SW 1271 (cell line): ENCODE results near the gene ATG16L2.
"Not testable (repeated sequence)": the region's sequence is repeated elsewhere in the genome, so short reads cannot be mapped to it uniquely, and the experiment has no call there.

Experiments
- DNase-seq, 2 experiments: peaks; one replicate each; lab custom pipeline; 2025; lab: John Stamatoyannopoulos, UW

The ATG16L2 gene

DNA sequence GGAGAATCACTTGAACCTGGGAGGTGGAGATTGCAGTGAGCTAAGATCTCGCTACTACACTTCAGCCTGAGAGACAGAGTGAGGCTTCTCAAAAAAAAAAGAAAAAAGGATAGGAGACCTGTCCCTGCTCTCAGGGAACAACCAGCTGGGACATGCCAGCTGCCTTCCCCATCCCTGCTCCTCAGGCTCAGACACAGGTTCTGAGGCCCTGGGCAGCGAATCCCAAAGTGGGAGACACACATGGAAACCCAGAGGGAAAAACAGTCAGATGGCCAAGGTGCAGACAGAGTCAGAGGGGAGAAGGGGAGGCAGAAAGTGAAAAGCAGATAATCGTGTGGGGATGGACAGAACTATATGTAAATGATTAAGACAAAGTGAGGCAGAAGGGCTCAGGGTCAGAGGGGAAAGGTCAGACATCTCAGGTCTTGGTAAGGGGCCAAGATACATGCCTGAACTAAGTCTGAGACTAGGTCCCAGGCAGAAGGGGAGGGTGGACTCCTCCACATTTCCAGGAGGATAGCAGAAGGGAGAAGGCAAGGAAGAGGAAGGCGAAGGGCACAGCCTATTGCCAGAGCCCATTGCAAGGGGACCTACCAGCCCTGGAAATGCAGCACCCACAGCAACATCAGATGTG, 34.6 kb upstream of the ATG16L2 start:
- no peak for DNase-seq

DNA sequence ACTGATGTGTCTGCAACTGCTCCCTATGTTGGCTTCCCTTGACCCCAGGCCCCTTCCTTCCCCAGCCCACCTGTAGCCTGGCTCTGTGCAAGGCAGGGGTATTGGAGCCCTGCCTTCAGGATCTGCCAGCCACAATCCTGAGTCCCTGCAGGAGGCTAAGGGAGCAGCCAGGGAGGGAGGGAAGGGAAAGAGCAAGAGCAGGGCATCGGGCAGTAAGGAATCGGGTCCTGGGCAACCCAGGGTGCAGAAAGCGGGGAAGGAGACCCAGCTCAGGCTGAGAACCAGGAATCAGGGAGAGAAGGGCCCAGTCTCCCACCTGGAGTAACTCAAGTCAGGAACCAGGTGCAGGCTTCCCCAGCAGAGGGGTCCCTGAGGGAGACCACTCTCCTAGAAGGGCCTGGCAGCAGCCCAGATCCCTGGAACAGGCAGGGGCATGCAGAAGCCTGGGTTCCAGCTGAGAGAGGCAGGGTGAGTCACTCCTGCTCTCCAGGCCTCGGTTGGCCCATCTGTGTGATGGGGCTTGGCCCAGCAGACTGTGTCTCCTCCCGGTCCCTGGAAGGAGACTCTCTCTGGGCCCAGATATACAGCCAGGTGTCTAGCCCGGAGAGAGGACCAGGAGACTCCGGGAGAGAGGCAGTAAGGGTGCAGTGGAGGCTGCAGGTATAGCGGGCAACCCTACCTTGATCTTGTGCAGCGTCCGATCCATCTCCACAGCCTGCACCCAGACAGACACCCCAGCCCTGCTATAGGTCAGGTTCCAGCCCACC, 33.7 kb upstream of the ATG16L2 start:
- no peak for DNase-seq

DNA sequence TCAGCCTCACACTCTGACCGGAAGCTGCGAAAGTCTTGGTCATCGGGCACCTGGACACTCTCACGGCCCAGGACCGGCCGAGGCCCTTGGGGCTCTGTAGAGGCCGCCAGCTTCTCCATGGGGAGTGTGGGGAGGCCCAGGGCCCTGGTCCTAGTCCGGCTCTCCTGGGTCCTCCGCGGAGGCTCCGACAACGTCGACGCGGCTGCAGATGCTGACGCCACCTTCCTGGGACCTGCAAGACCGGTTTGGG, 33.2 kb upstream of the ATG16L2 start:
- DNase-seq = no peak

DNA sequence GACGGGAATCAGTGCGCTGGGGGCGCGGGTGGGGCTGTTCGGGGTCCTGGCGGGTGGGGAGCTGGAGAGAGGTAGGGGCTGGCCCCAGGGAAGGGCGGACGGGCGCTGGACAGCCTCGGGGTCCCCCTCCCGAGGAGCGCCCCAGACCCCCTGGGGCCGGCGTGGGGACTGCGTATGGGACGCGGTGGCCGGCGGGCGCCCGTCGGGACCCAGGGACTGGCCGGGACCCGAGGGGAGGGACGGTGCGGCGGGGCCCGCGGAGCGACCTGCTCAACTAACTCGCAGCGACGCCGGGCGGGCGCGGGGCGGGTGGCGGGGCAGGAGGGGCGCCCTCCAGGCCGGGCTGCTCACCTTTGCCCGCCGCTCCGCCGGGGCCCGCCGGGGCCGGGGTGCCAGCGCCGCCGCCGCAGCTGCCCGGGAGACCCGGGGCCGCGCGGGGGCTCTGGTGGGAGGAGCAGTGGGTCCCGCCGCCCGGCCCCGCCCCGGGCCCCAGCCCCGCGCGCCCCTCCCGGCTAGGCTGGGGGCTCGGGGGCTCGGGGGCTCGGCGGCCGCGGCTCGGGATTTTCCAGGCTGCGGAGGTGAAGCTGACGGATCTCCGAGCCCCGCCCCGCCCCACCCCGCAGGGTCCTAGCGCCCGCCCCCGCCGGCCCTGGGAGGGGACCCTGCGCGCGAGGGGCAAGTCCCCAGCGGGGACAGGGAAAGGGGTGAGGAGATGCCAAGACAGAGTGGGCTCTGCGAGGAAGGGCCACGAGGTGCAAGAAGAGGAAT, 32.7 kb upstream of the ATG16L2 start:
- DNase-seq = no peak

DNA sequence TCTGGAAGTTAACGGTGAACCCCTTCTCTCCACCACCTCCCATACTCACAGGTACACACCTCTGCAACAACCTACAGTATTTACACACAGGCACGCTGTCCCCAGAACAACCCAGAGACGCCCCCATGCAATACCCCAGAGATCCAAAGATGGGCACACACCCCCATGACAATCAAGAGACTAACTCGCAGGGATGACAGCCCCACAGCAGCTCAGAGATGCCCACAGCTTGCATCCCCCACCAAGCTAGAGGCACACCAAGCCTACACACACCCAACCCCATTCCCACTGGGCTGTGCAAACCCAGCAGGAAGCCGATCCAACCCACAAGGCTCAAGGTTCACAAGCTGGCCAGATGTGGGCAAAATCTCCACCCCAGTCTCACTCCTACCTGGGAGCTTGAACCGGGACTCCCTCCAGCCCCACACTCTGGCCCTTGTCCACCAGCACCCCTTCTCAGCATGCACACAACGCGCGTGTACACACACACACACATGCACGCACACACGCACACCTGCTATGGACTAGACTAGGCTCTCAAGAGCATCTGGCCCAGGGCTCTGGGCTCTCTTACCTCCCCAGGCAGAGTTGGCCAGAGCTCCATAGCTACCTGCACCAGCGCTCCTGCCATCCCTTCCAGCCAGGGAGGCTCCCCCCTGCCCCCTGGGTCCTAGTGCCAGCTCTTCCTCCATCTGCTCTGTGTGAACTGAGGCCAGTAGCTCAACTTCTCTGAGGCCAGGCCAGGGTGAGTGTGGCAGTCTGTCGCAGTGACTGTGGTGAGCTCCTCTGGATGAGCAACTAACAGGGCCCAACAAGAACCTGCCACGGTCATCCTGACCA, 31.9 kb upstream of the ATG16L2 start:
- DNase-seq = no peak

DNA sequence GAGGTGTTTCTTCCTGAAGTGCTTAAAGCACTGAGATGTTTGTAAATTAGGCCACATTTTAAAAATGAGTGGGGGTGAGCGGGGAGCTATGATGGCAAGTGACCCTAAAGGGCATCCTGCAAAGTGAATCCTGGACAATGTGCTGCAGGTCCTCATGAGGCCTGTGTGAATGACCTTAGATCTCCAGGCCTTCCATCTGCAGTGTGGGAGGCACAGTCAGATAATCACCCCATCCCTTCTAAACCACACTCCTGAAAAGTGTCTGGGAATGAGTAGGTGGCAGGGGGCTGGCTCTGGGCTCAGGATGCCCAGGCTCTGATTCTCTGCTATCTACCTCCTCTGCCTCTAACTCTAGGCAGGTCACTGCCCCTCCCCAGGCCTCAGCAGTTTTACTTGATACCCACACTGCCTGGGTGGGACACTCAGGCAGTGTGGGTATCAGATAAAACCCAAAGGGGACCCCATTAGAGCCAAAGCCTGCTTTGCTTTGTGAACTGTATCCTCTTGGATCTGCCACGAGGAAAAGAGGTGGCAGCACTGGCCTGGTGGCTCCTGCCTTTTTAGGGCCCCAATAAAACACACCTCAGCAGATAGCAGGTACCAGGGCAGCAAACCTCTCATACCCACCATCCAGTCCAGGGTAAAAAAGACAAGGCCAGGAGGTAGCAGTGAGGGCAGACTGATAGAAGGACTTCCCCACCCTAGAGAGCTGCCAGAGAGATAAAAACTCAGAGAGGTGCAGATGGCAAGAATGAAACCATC, 30.9 kb upstream of the ATG16L2 start:
- no peak for DNase-seq

DNA sequence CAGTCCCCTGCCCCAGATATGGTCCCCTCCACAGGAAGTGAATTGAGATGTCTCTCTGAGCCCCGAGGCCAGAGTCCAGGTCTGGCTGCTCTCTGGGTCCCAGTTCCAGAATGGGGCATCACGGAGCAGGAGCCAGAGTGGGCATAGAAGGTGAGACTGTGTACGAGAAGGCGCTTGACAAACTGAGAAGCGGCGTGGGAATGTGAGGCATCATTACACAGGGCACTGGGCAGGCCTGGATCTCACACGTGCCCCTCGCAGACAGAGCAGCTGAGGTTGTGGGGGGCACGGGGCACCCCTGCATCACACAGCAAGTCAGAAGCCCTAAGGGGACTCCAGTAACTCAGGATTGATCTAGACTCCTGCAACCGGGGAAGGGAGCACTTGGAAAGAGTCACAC, 29.5 kb upstream of the ATG16L2 start:
- no peak for DNase-seq

DNA sequence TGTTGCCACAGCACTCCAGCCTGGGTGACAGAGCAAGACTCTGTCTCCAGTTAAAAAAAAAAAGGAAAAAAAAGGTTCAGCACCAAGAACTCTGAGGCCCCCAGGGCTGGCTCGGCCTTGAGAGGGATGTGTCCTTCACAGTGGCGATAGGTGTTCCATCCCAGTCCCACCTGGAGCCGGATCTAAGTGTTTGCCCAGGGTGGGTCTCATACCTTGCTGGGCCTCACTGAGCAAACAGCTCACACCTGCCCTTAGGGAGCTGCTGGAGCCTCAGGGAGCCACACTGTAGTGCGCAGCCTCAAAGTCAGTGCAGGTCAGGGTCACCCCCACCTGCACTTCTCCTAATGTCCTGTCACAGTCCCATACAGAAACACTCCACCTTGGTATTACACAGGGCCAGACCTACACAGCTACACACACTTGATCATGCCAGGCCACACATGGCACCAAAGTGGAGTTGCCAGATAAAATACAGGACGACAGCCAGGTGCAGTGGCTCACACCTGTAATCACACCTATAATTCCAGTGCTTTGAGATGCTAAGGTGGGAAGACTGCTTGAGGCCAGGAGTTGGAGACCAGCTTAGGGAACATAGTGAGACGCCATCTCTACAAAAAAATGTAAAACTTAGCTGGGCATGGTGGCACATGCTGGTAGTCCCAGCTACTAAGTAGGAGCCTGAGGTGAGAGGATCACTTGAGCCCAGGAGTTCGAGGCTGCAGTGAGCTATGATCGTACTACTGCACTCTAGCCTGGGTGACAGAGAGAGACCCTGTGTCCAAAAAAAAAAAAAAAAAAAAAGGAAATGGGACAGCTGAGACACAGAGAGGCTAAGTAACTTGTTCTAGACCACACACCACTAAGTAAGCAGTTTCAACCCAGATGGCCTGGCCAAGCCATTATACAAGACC, 27.7 kb upstream of the ATG16L2 start:
- no peak for DNase-seq

DNA sequence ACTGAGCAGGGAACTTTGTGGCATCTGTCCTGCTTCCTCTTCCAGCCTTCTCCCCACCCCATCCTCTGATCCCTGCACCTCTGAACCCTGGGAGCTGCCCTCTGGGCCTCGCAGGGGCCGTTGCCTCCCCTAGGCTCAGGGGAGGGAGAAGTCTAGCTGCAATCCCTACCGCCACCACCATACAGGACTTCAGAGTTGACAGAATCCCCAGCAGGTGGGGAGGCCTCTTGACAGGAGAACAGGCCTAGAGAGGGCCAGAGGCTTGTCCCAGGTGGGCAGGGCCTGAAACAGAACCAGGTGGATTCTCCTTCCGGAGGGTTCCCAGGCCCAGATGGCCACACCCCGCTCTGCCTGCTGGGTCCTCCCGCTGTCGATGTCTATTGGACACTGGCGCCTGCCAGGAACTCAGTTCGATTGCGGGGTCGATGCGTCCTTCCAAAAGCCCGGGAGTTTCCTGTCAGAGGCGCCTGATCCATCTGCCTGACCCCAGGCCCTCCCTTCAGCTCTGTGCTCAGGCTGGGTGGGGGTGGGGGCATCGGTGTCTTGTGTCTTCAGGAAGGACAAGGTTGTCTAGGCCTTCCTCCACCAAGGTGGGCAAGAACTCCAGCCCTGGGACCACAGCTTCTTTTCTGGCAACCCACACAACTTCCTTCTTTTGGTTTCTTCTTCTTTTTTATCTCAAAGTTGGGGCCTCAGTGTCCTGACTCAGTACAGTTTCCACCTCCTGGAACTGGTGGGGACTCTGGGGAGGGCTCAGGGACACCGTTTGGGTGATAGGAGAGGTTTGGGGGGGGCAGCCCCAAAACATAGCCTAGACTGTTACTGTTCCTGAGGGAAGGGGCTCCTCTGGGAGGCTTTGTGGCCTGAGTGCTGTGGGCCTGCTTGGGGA, 26.8 kb upstream of the ATG16L2 start:
- DNase-seq = no peak

DNA sequence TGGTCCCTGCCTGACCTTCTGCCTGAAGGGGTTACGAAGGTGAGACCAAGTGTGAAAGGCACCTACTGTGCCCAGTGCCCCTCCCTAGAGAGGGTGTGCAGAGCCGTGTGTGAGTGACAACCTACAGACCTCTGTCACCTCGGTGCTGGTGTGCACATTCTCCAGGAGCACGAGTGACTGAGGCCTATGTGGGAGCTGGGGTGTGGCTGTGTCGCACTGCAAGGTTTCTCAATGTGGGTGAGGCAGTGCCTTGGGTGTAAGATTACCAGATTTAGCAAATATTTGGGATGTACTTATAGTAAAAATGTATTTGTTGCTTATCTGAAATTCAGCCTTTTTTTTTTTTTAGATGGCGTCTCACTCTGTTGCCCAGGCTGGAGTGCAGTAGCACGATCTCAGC, 26.0 kb upstream of the ATG16L2 start:
- DNase-seq = no peak

DNA sequence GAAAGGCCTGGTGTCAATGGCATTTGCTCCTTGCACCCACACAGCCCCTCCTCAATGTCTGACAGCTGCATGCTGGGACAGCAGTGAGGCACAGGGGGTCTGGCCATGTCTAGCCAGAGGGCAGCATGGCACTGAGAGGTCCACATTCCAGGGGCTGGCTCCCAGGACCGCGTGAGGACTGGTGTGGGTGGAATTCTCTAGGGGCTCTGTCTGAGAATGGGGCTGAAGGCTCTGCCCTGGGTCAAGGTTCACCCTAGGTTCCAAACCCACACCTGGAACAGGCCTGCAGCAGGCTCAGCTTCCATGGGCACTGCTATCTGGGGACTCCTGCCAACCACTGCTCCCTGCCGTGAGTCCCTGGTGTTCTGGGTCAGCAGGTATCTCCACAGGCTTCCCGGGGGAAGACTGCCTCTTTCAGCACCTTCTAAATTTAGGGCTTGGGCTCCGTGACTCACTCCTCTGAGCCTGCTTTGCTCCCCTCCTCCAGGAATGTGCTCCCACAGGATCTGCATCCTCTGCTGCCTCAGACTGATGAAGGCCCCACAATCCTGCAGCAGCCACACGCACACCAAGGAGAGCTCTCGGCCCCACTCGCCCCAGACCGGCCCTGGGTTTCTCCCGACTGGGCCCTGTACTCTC, 24.6 kb upstream of the ATG16L2 start:
- DNase-seq = no peak

DNA sequence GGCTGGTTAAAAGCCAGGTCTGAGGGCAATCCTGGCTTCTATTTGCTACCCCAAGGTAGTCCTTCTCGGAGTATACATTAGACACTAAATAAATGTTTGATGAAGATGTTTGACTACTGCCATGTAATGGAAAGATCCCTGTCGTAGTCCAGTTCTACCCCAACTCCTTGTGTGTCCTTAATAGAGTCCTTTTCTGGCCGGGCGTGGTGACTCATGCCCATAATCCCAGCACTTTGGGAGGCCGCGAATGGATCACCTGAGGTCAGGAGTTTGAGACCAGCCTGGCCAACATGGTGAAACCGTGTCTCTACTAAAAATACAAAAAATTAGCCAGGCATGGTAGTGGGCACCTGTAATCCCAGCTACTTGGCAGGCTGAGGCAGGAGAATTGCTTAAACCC, 23.0 kb upstream of the ATG16L2 start:
- DNase-seq = not testable (repeated sequence)

DNA sequence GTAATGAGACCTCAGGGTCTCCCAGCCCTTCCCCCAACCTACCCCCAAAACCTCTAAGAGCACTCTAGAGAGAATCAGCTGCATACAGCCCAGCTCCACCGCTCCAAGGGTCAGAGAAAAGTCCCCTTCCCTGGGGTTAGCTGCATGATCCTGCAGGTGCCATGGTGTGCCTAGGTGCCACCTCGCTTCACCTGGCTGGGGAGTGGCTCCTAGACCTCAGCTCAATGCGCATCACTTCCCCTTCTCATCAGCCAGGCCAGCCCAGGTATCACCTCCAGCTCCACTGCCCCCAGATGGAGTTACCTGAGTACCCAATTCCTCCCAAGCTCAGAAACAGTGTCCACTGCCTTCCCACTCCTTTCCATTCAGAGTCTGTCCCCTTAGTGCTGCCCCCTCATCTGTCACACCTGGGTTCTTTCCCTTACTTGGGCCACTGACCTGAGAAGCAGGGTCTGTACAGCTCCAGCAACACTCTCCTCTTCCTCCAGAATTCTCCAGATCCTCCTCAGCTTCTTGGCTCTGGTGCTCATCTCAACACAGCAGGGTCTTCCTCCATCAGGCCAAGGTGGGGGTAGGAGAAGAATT, 21.7 kb upstream of the ATG16L2 start:
- no peak for DNase-seq

DNA sequence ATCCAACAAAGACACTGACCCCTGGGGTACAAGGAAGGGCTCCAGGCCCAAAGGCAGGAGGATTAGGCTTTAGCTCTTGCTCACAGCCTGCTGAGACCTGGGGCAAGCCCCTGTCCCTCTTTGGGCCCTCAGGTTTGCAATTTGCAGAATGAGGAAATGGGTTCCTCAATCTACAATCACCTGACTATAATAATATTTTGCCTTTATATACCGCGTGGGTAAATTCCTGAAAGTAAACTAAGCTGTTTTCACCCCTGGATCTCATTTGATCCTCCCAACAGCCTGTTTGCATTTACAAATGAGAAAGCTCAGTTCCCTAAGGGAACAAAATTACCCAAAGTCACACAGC, 21.2 kb upstream of the ATG16L2 start:
- DNase-seq = no peak

DNA sequence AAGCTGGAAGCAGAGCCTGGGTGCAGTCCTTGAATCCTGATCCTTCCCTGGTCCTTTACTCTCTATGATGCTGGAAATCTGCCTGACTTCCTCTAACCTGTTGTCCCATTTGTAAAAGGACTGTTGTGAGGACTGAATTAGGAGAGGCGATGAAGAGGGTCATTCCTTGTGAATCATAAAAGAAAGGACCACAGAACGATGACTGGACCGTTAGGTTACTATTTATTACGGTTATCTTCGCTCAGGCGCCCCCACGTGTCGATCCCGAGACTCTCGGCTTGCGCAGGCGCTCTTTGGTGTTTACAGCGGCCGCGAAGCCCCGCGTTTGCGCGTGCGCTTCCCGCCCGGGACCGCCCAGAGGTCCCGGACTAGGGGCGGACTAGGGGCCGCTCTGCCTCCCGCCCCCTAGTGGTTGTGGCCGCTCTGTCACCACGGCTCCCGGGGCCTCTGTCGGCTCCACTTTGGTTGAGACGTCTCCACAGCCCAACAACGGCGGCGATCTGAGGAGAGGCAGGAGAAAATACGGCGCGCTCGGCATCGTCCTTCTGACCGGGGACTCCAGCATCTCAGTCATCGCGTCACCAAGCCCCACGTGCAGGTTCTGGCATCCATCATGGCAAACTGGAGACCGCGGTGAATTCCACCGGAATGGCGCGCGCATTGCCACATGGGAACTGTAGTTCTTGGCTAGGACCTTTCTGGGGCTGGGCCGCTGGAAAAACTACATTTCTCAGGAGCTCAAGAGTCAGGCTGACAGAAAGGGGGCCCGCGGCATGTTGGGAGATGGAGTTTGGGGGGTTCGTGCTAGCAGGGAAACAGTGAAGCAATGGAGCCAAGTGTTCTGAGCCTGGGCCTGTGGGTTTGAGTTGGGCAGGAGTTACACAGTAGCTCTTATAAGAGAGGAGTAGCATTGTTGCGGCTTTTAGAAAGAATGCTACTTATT, 20.5 kb upstream of the ATG16L2 start, which contains the start of gene STARD10:
Gene STARD10 (minus strand): TSS at position 623 of the 943 bp plus-strand sequence. CDS start 12,866 bp downstream, outside the sequence.
- peak; percentile 85 to 94 for DNase-seq

DNA sequence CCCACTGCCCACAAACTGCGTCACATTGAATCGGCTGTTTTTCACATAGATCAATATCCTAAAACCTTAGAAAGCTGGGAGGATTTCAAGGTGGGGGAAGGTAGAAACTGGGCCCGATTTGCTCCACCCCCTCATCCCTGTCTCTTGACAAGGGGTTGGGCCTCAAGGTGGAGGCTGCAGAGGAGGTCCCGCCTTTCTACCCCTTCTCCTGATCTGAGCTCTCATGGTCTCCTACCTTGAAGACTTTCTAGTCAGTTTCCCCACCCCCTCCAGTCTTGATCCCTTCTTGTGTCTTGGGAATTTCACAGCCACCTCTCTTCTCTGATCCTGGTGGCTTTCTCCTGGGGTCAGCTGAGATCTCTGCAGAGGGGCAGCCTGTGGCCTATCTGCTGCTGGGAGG, 15.8 kb upstream of the ATG16L2 start:
- DNase-seq = no peak

DNA sequence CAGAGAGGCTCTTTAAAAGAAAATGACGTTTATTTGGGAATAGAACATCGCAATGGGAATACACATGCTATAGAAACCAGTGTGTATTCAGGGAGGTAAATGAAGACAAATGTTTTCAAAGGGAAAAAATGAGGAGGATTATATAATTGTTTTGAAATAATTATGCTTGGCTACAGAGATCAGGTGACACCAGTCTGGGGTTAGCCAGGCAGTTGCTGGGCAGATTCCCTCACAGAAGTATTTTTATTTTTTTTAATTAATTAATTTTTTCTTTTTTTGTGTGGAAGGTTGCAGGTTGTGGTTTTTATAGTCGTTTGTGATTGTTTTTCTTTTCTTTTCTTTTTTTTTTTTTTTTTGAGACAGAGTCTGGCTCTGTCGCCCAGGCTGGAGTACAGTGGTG, 14.8 kb upstream of the ATG16L2 start:
- DNase-seq = no peak

DNA sequence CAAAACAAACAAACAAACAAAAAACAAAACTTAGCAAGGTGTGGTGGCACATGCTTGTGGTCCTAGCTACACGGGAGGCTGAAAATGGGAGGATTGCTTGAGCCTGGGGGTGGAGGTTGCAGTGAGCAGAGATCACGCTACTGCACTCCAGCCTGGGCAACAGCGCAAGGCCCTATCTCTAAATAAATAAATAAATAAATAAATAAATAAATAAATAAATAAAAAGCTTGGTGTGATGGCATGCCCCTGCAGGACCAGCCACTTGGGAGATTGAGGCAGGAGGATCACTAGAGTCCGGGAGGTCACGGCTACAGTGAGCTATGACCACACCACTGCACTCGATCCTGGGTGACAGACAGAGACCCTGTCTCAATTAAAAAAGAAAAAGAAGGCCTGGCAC, 11.4 kb upstream of the ATG16L2 start:
- no peak for DNase-seq
